ENCODE measurements around the gene SPAG5.

The SPAG5 gene

DNA sequence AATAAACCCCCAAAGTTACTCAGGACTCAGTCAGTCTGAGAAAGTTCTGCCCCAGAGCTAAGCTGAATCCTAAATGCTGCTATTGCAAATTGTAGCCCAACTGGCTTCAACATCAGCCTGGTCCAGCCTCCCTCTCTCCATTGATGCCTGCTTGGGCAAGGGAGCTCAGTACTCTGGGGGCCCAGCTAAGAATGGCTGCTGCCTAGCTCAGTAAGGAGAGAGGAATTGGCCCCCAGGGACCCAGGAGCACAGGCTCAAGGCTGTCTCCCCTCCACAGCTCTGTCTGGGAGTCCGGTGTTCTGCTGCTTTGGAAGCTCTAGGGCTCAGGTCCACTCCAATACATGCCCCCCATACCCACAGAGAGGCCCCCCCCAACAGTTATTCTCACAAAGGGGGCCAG, 48.0 kb downstream of the SPAG5 start:
- H3K4me3 ChIP-seq (ENCODE audit: low read depth, low read length): peak overlapping the region; percentile 77
- H3K27me3 ChIP-seq (ENCODE audit: insufficient read depth, low read depth, severe bottlenecking): no peaks in the 10 kb centered on the region

GRCh38 chr17:28549236-28550132, 49.3 kb downstream of the SPAG5 start:
- H3K27ac ChIP-seq: peak overlapping the region; percentile 64
- no peak for TF ChIP-seq CTCF (IDR thresholded peaks at IDR 0.05; ENCODE audit: low read depth, low read length)
- DNase-seq: peak; percentile 93
- H3K27me3 ChIP-seq (ENCODE audit: insufficient read depth, low read depth, severe bottlenecking): no peaks in the 10 kb centered on the region
- H3K9me3 ChIP-seq (ENCODE audit: severe bottlenecking): no peaks in the 10 kb centered on the region
- H3K36me3 ChIP-seq: peaks cover 32% of the 10 kb centered on the region
- peak overlapping the region; percentile 18 for H3K4me3 ChIP-seq (ENCODE audit: low read depth, low read length)

More for the DNA sequence above, 48.0 kb downstream of the SPAG5 start:
- H3K27ac ChIP-seq: no peak overlapping the region
- H3K9me3 ChIP-seq (ENCODE audit: severe bottlenecking): no peaks in the 10 kb centered on the region
- TF ChIP-seq CTCF (IDR thresholded peaks at IDR 0.05; ENCODE audit: low read depth, low read length): no peak
- no peak for DNase-seq
- peaks cover 34% of the 10 kb centered on the region for H3K36me3 ChIP-seq

DNA sequence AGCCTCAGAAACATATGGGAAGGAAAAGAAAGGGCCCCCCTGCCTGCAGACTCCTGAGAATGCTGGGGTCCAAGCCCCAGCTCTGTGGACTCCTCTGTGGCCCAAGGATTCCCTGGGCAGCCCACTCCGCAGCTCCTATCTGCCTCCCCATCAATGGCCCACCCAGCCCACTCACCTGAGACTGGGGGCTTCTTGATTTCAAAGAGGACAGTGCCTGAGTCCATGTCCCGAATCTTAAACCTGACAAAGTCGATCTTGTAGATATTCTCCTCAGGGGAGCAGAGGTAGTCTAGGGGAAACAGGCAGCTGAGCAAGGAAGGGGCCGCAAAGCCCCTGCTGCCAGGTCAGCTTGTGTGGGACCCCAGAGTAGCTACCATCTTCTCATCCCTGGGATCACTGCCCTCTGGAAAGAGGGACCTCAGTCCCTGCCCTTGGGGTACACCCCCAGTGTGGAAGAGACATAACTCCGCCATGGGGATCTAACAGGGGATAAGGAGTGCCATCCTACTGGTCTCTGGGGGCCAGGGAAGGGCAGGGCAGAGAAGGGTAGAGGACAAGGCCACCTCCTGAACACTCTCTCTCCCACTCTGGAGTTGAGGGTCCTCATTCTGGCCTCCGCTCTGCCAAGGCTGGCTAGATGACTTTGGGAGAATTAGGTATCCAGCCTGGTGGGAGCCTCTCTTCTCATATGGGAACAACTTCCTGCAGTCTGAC, 50.3 kb downstream of the SPAG5 start:
- no peaks in the 10 kb centered on the region for H3K9me3 ChIP-seq (ENCODE audit: severe bottlenecking)
- H3K27me3 ChIP-seq (ENCODE audit: insufficient read depth, low read depth, severe bottlenecking): no peaks in the 10 kb centered on the region
- peaks cover 23% of the 10 kb centered on the region for H3K36me3 ChIP-seq
- no peak for DNase-seq
- TF ChIP-seq CTCF (IDR thresholded peaks at IDR 0.05; ENCODE audit: low read depth, low read length): no peak
- no peak overlapping the region for H3K27ac ChIP-seq
- H3K4me3 ChIP-seq (ENCODE audit: low read depth, low read length): no peak overlapping the region

GRCh38 chr17:28547623-28548416, 51.0 kb downstream of the SPAG5 start:
- Histone ChIP-seq H3K9me3 (ENCODE audit: severe bottlenecking) (no peaks in the 10 kb centered on the region), H3K36me3 (peaks cover 18% of the 10 kb centered on the region), H3K27ac (no peak overlapping the region), H3K27me3 (ENCODE audit: insufficient read depth, low read depth, severe bottlenecking) (no peaks in the 10 kb centered on the region), H3K4me3 (ENCODE audit: low read depth, low read length) (no peak overlapping the region)
- DNase-seq: peak; percentile 83
- TF ChIP-seq CTCF (IDR thresholded peaks at IDR 0.05; ENCODE audit: low read depth, low read length): peak; percentile 91

GRCh38 chr17:28547096-28547622, 51.7 kb downstream of the SPAG5 start:
- Histone ChIP-seq H3K27me3 (ENCODE audit: insufficient read depth, low read depth, severe bottlenecking) (no peaks in the 10 kb centered on the region), H3K4me3 (ENCODE audit: low read depth, low read length) (no peak overlapping the region), H3K9me3 (ENCODE audit: severe bottlenecking) (no peaks in the 10 kb centered on the region), H3K36me3 (peaks cover 18% of the 10 kb centered on the region), H3K27ac (no peak overlapping the region)
- no peak for TF ChIP-seq CTCF (IDR thresholded peaks at IDR 0.05; ENCODE audit: low read depth, low read length)
- DNase-seq: no peak

Data from WERI-Rb-1 (cell line).